GM23248 (cell line): Measurements from ENCODE around the gene SNAPIN. TPM values are rescaled to one million over a fixed set of nuclear protein-coding genes. Genes with fewer than 3 reads are reported as not detected.

Experiments
- DNase-seq: peaks from one replicate; pipeline ENCODE4 v3.0.0-alpha.2; 2015
- H2AFZ ChIP-seq: fragments of 200-600 bp; sonication (generic); 2 replicates; pipeline ENCODE4 v1.6.1; 2016; ENCODE audit warnings: antibody characterized with exemption
- H3F3A ChIP-seq: fragments of 200-600 bp; sonication (generic); 2 replicates; pipeline ENCODE4 v1.6.1; 2016; ENCODE audit warnings: mild to moderate bottlenecking, antibody characterized with exemption, mixed run types; ENCODE audit not compliant: insufficient read depth
- H3K27ac ChIP-seq: fragments of 200-600 bp; sonication (generic); 2 replicates; pipeline ENCODE4 v1.5.1; 2016; ENCODE audit warnings: mild to moderate bottlenecking
- H3K27me3 ChIP-seq: fragments of 200-600 bp; sonication (generic); replicated peaks from 2 replicates; pipeline ENCODE4 v1.6.1; 2016; ENCODE audit warnings: mild to moderate bottlenecking; ENCODE audit not compliant: insufficient read depth
- H3K36me3 ChIP-seq: fragments of 200-600 bp; sonication (generic); 2 replicates; pipeline ENCODE4 v1.6.1; 2016; ENCODE audit warnings: low read depth, mild to moderate bottlenecking
- H3K4me1 ChIP-seq: fragments of 200-600 bp; sonication (generic); 2 replicates; pipeline ENCODE4 v1.6.1; 2016; ENCODE audit warnings: mild to moderate bottlenecking; ENCODE audit not compliant: insufficient read depth
- H3K4me2 ChIP-seq: fragments of 200-600 bp; sonication (generic); one replicate; pipeline ENCODE4 v1.6.1; 2016; ENCODE audit warnings: mild to moderate bottlenecking; ENCODE audit not compliant: unreplicated experiment
- H3K4me3 ChIP-seq: fragments of 200-600 bp; sonication (generic); 2 replicates; pipeline ENCODE4 v1.5.1; 2016; ENCODE audit warnings: mild to moderate bottlenecking
- H3K79me2 ChIP-seq: fragments of 200-600 bp; sonication (generic); 2 replicates; pipeline ENCODE4 v1.6.1; 2016; ENCODE audit warnings: mild to moderate bottlenecking; ENCODE audit not compliant: insufficient read depth
- H3K9ac ChIP-seq: fragments of 200-600 bp; sonication (generic); 2 replicates; pipeline ENCODE4 v1.6.1; 2016; ENCODE audit warnings: mild to moderate bottlenecking
- H3K9me2 ChIP-seq: fragments of 200-600 bp; sonication (generic); 2 replicates; pipeline ENCODE4 v1.6.1; 2016; ENCODE audit warnings: mixed run types, mild to moderate bottlenecking, moderate library complexity; ENCODE audit not compliant: insufficient read depth
- H3K9me3 ChIP-seq: fragments of 200-600 bp; sonication (generic); one replicate; pipeline ENCODE4 v1.6.1; 2017; ENCODE audit warnings: low read depth
- H4K20me1 ChIP-seq: fragments of 200-600 bp; sonication (generic); 2 replicates; pipeline ENCODE4 v1.6.0; 2016; ENCODE audit not compliant: insufficient read depth
- EZH2 ChIP-seq: fragments of 200-600 bp; sonication (generic); IDR thresholded peaks from 2 replicates; pipeline ENCODE4 v1.6.1; 2018; ENCODE audit warnings: antibody characterized with exemption, mild to moderate bottlenecking; ENCODE audit not compliant: insufficient read depth, poor library complexity, severe bottlenecking
- EZH2phosphoT487 ChIP-seq: fragments of 200-600 bp; sonication (generic); IDR thresholded peaks from 2 replicates; pipeline ENCODE4 v1.6.1; 2018; ENCODE audit warnings: antibody characterized with exemption, moderate library complexity, mild to moderate bottlenecking, low read depth; ENCODE audit not compliant: insufficient read depth
- WGBS, 2 experiments: methylation state at CpG; one replicate each; pipeline ENCODE4 v1.1.6; 2015 to 2017; ENCODE audit warnings: low lambda C conversion rate in 2 of 2, low coverage in 1 of 2; ENCODE audit errors: missing lambda C conversion rate in 2 of 2; 5-methylcytosine and 5-hydroxymethylcytosine counted together
- in situ Hi-C: fragments of 300-500 bp; cut with MboI; formaldehyde crosslinking; loops from 2 replicates; pipeline ENCODE4 v1.15.0; 2020
- polyA plus RNA-seq: library from polyadenylated mRNA; unstranded; fragments of >200 nt; fragmentation: Nextera tagmentation; extraction: Ambion mirVana; gene quantifications from 2 replicates; pipeline ENCODE4 v1.2.1, GENCODE V29; 2016
- total RNA-seq: library from RNA; depleted of rRNA; stranded (reverse); fragments of >200 nt; shearing (Covaris generic); gene quantifications from 2 replicates; pipeline ENCODE4 v1.2.3, GENCODE V29; 2014

The SNAPIN gene
- total and polyA plus RNA-seq, 2 experiments from 2014 or later, result 70.5 to 82.1 TPM

GRCh38 chr1:153627715-153628626 is 30.5 kb upstream of the SNAPIN start, which contains the start of gene S100A1:
Gene S100A1, plus strand, starts transcription at chr1:153628434. Its CDS starts 2,088 bp downstream, at chr1:153630522.
- H3K9me2 ChIP-seq, result no peaks in the 10 kb centered on the region
- no peaks in the 10 kb centered on the region for H4K20me1 ChIP-seq
- peak within 1 kb of the TSS; percentile 95 for H3K9ac ChIP-seq
- H3F3A ChIP-seq, result peaks cover 20% of the 10 kb centered on the region
- DNase-seq, result no peak
- peak within 1 kb of the TSS; percentile 85 for H3K4me3 ChIP-seq
- H3K27me3 ChIP-seq, result no peaks in the 10 kb centered on the region
- in situ Hi-C loops, result no loop called here
- H2AFZ ChIP-seq, result peak within 1 kb of the TSS; percentile 74
- H3K27ac ChIP-seq, result peak within 1 kb of the TSS; percentile 95
- H3K4me1 ChIP-seq, result peaks cover 27% of the 10 kb centered on the region
- peaks cover 38% of the 10 kb centered on the region for H3K79me2 ChIP-seq
- H3K9me3 ChIP-seq, result no peaks in the 10 kb centered on the region
- H3K4me2 ChIP-seq, result peak within 1 kb of the TSS; percentile 99
- WGBS, 2 experiments, result 63 to 64% methylated on average over 10 of the region's 10 CpGs
- TF ChIP-seq EZH2, result no peak
- no peak for TF ChIP-seq EZH2phosphoT487
- peaks cover 15% of the 10 kb centered on the region; the same call in 1 of the 2 replicates for H3K36me3 ChIP-seq

DNA sequence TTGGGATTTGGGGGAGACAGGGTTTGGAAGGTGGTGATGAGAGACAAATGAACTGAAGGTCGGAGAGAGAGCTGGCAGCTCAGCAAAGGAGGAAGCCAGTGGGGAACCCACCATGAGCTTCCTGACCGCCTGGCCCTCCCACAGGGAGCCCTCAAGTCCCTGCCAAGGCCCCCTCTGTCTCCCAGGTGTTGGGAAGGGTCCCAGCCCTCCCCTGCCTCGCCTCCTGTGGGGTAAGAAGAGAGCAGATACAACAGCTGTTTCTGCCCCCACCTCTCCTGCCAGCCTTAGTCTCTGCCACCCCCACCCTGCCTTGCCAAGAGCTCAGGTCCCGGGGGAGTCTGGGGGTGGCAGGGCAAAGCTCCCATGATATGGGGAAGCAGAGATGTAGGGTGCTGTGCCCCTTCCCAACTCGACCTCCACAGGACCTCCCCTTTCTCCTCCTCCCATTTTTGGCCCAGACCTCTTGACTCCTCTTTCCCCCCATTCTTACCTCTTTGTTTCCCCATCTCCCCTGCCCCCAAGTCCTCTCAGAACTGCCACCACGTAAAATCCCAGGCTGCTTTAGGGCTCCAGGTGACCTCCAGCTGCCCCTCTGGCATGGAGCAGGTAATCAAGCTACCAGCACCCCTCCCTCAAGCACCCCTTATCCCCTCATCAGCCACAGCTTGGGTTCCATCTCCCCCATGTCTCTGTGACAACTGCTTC is 29.7 kb upstream of the SNAPIN start:
- TF ChIP-seq EZH2phosphoT487 (no peak), EZH2 (no peak)
- WGBS, 2 experiments, result 86 to 87% methylated on average over 6 of the region's 6 CpGs
- in situ Hi-C loops, result no loop called here
- H3K4me2 ChIP-seq, result no peak overlapping the region
- H3K79me2 ChIP-seq, result peaks cover 31% of the 10 kb centered on the region
- peaks cover 16% of the 10 kb centered on the region for H3F3A ChIP-seq
- no peaks in the 10 kb centered on the region for H3K9me2 ChIP-seq
- H3K9me3 ChIP-seq, result no peaks in the 10 kb centered on the region
- no peak overlapping the region for H3K9ac ChIP-seq
- peaks cover 27% of the 10 kb centered on the region for H3K4me1 ChIP-seq
- peaks cover 15% of the 10 kb centered on the region; the same call in 1 of the 2 replicates for H3K36me3 ChIP-seq
- H3K27me3 ChIP-seq, result no peaks in the 10 kb centered on the region
- no peak overlapping the region for H2AFZ ChIP-seq
- no peaks in the 10 kb centered on the region for H4K20me1 ChIP-seq
- H3K4me3 ChIP-seq, result no peak overlapping the region
- no peak for DNase-seq
- H3K27ac ChIP-seq, result no peak overlapping the region

DNA sequence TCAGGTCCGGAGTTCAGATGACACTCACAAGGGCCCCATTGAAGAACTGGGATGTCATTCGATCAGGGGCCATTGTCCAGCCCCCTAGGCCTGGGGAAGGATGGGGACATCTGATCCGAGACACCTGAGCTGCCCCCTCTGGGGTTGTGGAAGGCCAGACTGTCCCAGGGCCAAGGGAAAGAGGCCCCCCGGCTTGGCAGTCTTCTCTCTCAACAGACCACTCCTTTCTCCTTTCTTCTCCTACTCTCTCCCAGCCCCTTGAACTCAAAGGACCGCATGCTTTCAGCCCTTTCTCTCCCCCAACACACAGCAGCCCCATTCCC is 29.2 kb upstream of the SNAPIN start:
- no peak for DNase-seq
- Histone ChIP-seq H3K79me2 (peaks cover 28% of the 10 kb centered on the region), H3K4me3 (no peak overlapping the region), H3K27ac (no peak overlapping the region), H3K4me2 (no peak overlapping the region), H3K36me3 (peaks cover 12% of the 10 kb centered on the region; the same call in 1 of the 2 replicates), H3K27me3 (no peaks in the 10 kb centered on the region), H3K4me1 (peaks cover 24% of the 10 kb centered on the region), H4K20me1 (no peaks in the 10 kb centered on the region), H3K9me2 (no peaks in the 10 kb centered on the region), H3F3A (peaks cover 11% of the 10 kb centered on the region), H2AFZ (no peak overlapping the region), H3K9me3 (no peaks in the 10 kb centered on the region), H3K9ac (no peak overlapping the region)
- TF ChIP-seq EZH2, result no peak
- TF ChIP-seq EZH2phosphoT487, result no peak
- WGBS, 2 experiments, result 68 to 79% methylated on average over 5 of the region's 5 CpGs
- in situ Hi-C loops, result no loop called here

DNA sequence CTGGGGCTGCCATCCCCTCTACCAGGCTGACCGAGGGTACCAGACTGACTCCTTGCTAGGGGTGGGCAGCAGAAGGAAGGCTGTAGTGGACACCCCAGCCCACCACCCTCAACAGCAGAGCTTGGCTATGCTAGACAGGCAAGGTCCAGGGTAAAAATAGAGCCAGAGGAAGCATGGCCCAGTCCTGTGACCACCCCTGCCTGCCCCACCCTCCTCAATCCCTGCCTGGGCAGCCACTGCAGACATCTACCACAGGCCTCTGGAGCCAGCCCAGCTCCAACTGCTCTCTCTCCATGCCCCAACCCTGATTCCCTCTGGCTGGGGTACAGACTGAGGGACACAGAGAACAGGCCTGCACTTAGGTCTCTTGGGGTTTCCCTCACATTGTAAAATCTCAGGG is 28.5 kb upstream of the SNAPIN start:
- TF ChIP-seq EZH2 (no peak), EZH2phosphoT487 (no peak)
- no peaks in the 10 kb centered on the region for H3K9me2 ChIP-seq
- WGBS, 2 experiments, result 90 to 100% methylated on average over 1 of the region's 1 CpG
- peaks cover 17% of the 10 kb centered on the region; the same call in 1 of the 2 replicates for H3K4me1 ChIP-seq
- H3K9ac ChIP-seq, result no peak overlapping the region
- DNase-seq, result peak; percentile 22
- H4K20me1 ChIP-seq, result no peaks in the 10 kb centered on the region
- H3K27me3 ChIP-seq, result no peaks in the 10 kb centered on the region
- H3K9me3 ChIP-seq, result no peaks in the 10 kb centered on the region
- no peak overlapping the region for H2AFZ ChIP-seq
- H3K4me3 ChIP-seq, result no peak overlapping the region
- peaks cover 28% of the 10 kb centered on the region for H3K79me2 ChIP-seq
- 0 out of 2 replicates have a peak, but pooled peaks cover 6% of the 10 kb centered on the region for H3K36me3 ChIP-seq
- no peak overlapping the region for H3K4me2 ChIP-seq
- H3K27ac ChIP-seq, result no peak overlapping the region
- in situ Hi-C loops, result no loop called here
- H3F3A ChIP-seq, result peaks cover 9% of the 10 kb centered on the region; the same call in 1 of the 2 replicates
